ENCODE results near the gene PLAAT4. TPM values are rescaled to one million over a fixed set of nuclear protein-coding genes. Genes with fewer than 3 reads are reported as not detected.

Gene PLAAT4
- total RNA-seq, 1 experiment from 2014 or later: 3.5 TPM

DNA sequence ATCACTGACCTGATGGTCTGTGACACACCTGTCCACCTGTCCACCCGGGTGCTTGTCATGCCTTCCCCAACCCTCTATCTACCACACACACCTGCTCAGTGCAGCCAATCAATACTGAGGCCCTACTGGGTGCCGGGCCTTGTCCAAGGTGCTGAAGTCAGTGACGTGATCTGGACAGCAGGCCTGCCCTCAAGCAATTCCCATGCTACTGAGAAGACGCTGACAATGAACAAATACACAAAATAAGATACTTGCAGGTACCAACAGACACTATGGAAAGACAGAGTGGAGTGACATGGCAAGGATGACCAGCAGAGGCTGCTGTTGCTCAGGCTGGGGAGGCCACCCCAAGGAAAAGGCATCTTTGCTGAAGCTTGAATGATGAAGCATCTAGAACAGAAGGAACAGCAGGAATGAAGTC is 56.4 kb downstream of the PLAAT4 start:
- Histone ChIP-seq H3K4me1 (ENCODE audit: insufficient read depth, low read length) (no peaks in the 10 kb centered on the region), H3K9me3 (ENCODE audit: control insufficient read depth, low read depth, low read length) (no peaks in the 10 kb centered on the region), H3K27ac (ENCODE audit: insufficient read length, low read depth, low read length) (no peak overlapping the region), H3K79me2 (ENCODE audit: insufficient read depth, low read length) (no peaks in the 10 kb centered on the region), H2BK12ac (ENCODE audit: insufficient read length, low read depth, low read length) (no peak overlapping the region), H3K79me1 (ENCODE audit: insufficient read depth, low read depth, low read length, poor library complexity, severe bottlenecking) (no peaks in the 10 kb centered on the region), H3K9ac (ENCODE audit: extremely low read depth, insufficient read length, low read length) (no peak overlapping the region), H3K18ac (ENCODE audit: insufficient read length, low read depth, low read length) (no peak overlapping the region), H2BK20ac (ENCODE audit: low read depth, low read length, poor library complexity, severe bottlenecking) (no peak overlapping the region), H3K27me3 (ENCODE audit: insufficient read depth, low read length) (no peaks in the 10 kb centered on the region), H3K23me2 (ENCODE audit: insufficient read length, low read depth, low read length, poor library complexity, severe bottlenecking) (no peaks in the 10 kb centered on the region), H2BK5ac (ENCODE audit: insufficient read length, low read length) (no peak overlapping the region), H3K23ac (ENCODE audit: insufficient read length, low read depth, low read length) (no peak overlapping the region), H3K4me2 (ENCODE audit: insufficient read depth, insufficient read length, low read length) (no peak overlapping the region), H4K5ac (ENCODE audit: insufficient read length, low read depth, low read length) (no peak overlapping the region), H4K8ac (replicated peaks; ENCODE audit: insufficient read length, low read depth, low read length) (no peak overlapping the region), H4K91ac (ENCODE audit: insufficient read length, low read depth, low read length) (no peak overlapping the region), H2BK120ac (ENCODE audit: low read depth, low read length, poor library complexity, severe bottlenecking) (no peak overlapping the region), H4K20me1 (ENCODE audit: control insufficient read depth, insufficient read depth, insufficient read length) (no peaks in the 10 kb centered on the region), H3T11ph (ENCODE audit: low read length) (no peak overlapping the region), H2AFZ (ENCODE audit: low read length) (no peak overlapping the region), H2AK5ac (ENCODE audit: insufficient read length, low read length) (no peak overlapping the region), H3K4ac (ENCODE audit: low read depth, low read length) (no peak overlapping the region), H3K14ac (ENCODE audit: insufficient read depth, low read length) (no peak overlapping the region), H3K56ac (ENCODE audit: insufficient read length, low read depth, low read length) (no peak overlapping the region), H2BK15ac (ENCODE audit: low read depth, low read length) (no peak overlapping the region)
- no CpG with 5 or more reads among the region's 4 CpGs for WGBS (ENCODE audit: extremely low coverage, insufficient read length, low lambda C conversion rate)
- no peak for DNase-seq
- Mint-ChIP-seq H3K9me3 (peaks cover 7 to 12% of the 10 kb centered on the region in 2 experiments), H3K4me3 (no peak overlapping the region), H3K4me1 (peaks cover 3 to 18% of the 10 kb centered on the region in 2 experiments; a peak in 2 of 4 replicates), H3K27ac (peak overlapping the region in 1 of 3 experiments; percentile 53; a peak in 3 of 7 replicates), H3K27me3 (ENCODE audit: low read depth) (no peaks in the 10 kb centered on the region), H3K36me3 (ENCODE audit: insufficient read depth in 1 of 3, low read depth in 3 of 3) (peaks cover 25 to 99% (median 82%) of the 10 kb centered on the region in 3 experiments; a peak in 6 of 7 replicates)
- TF ChIP-seq, protein P1, sequence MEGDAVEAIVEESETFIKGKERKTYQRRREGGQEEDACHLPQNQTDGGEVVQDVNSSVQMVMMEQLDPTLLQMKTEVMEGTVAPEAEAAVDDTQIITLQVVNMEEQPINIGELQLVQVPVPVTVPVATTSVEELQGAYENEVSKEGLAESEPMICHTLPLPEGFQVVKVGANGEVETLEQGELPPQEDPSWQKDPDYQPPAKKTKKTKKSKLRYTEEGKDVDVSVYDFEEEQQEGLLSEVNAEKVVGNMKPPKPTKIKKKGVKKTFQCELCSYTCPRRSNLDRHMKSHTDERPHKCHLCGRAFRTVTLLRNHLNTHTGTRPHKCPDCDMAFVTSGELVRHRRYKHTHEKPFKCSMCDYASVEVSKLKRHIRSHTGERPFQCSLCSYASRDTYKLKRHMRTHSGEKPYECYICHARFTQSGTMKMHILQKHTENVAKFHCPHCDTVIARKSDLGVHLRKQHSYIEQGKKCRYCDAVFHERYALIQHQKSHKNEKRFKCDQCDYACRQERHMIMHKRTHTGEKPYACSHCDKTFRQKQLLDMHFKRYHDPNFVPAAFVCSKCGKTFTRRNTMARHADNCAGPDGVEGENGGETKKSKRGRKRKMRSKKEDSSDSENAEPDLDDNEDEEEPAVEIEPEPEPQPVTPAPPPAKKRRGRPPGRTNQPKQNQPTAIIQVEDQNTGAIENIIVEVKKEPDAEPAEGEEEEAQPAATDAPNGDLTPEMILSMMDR (conservative IDR thresholded peaks at IDR 0.05): peak; percentile 68

Data from H9 (cell line).